CD14-positive monocyte (primary cell): ENCODE results near the gene HECW1. TPM values are rescaled to one million over a fixed set of nuclear protein-coding genes. Genes with fewer than 3 reads are reported as not detected.

Experiments used
- DNase-seq, 3 donors: peaks; one replicate each; pipeline ENCODE4 v3.0.0-alpha.2; 2011 to 2022
- H2AFZ ChIP-seq: 2 replicates; pipeline ENCODE4 v1.6.0; 2012; ENCODE audit warnings: mild to moderate bottlenecking, low read depth, low read length, inconsistent platforms; ENCODE audit not compliant: insufficient read depth, poor library complexity, severe bottlenecking
- H3K27ac ChIP-seq, 2 donors: 1 replicate in 1 of 2; 2 replicates in 1 of 2; pipeline ENCODE4 v1.5.1; 2012 to 2013; ENCODE audit warnings: low read length in 2 of 2, control low read depth in 1 of 2, inconsistent platforms in 1 of 2, low read depth in 1 of 2, mild to moderate bottlenecking in 1 of 2
- H3K27me3 ChIP-seq, 2 donors: one replicate each; pipeline versions ENCODE4 v1.6.0 to v1.6.1; 2011 to 2013; ENCODE audit warnings: low read length in 2 of 2; ENCODE audit not compliant: control insufficient read depth in 2 of 2, insufficient read depth in 2 of 2
- H3K36me3 ChIP-seq, 2 donors: replicated peaks in 1 of 2; 1 replicate in 1 of 2; 2 replicates in 1 of 2; pipeline versions ENCODE4 v1.5.1 to v1.6.1; 2012 to 2013; ENCODE audit warnings: low read length in 2 of 2, control low read depth in 1 of 2, inconsistent platforms in 1 of 2, mild to moderate bottlenecking in 1 of 2; ENCODE audit not compliant: insufficient read depth in 2 of 2, control insufficient read depth in 1 of 2
- H3K4me1 ChIP-seq, 2 donors: 1 replicate in 1 of 2; 2 replicates in 1 of 2; pipeline versions ENCODE4 v1.5.1 to v1.6.1; 2012 to 2013; ENCODE audit warnings: low read length in 2 of 2, control low read depth in 1 of 2, inconsistent platforms in 1 of 2, mild to moderate bottlenecking in 1 of 2, moderate library complexity in 1 of 2; ENCODE audit not compliant: insufficient read depth in 2 of 2, control insufficient read depth in 1 of 2
- H3K4me2 ChIP-seq: replicated peaks from 2 replicates; pipeline ENCODE3; 2012; ENCODE audit warnings: low read length, moderate library complexity, mild to moderate bottlenecking; ENCODE audit not compliant: poor library complexity, severe bottlenecking; ENCODE audit errors: extremely low read depth
- H3K4me3 ChIP-seq, 3 experiments: fragments of 200-600 bp in 1 of 3; sonication (generic) in 1 of 3; replicated peaks in 1 of 3; 1 replicate in 2 of 3; 2 replicates in 1 of 3; pipeline ENCODE4 v1.5.1; 2011 to 2013; ENCODE audit warnings: low read length in 3 of 3, mild to moderate bottlenecking in 3 of 3, control low read depth in 2 of 3, low read depth in 2 of 3, inconsistent platforms in 1 of 3, moderate library complexity in 1 of 3
- H3K79me2 ChIP-seq: 2 replicates; pipeline ENCODE4 v1.6.0; 2012; ENCODE audit warnings: mild to moderate bottlenecking, control low read depth, inconsistent platforms, low read length, moderate library complexity; ENCODE audit not compliant: insufficient read depth
- H3K9ac ChIP-seq: 2 replicates; pipeline ENCODE4 v1.6.0; 2017; ENCODE audit warnings: low read length, mild to moderate bottlenecking; ENCODE audit not compliant: insufficient read depth, poor library complexity, severe bottlenecking
- H3K9me3 ChIP-seq, 2 donors: replicated peaks in 1 of 2; 1 replicate in 1 of 2; 2 replicates in 1 of 2; pipeline versions ENCODE4 v1.5.1 to v1.6.1; 2012 to 2013; ENCODE audit warnings: low read length in 2 of 2, control low read depth in 1 of 2; ENCODE audit not compliant: control insufficient read depth in 1 of 2, insufficient read depth in 1 of 2
- H4K20me1 ChIP-seq: 2 replicates; pipeline ENCODE4 v1.6.0; 2012; ENCODE audit warnings: mild to moderate bottlenecking, low read length, control low read depth, moderate library complexity; ENCODE audit not compliant: insufficient read depth
- H3K27ac Mint-ChIP-seq, 7 donors: one replicate each; pipeline ENCODE4 v1.8.0; 2020; ENCODE audit warnings: mild to moderate bottlenecking in 7 of 7, mixed read lengths in 7 of 7, moderate library complexity in 6 of 7, inconsistent platforms in 2 of 7
- H3K27me3 Mint-ChIP-seq, 3 donors: one replicate each; pipeline ENCODE4 v1.8.0; 2021 to 2022; ENCODE audit warnings: low read depth in 3 of 3, mild to moderate bottlenecking in 3 of 3, mixed read lengths in 3 of 3, moderate library complexity in 3 of 3, inconsistent platforms in 1 of 3
- H3K36me3 Mint-ChIP-seq, 2 donors: one replicate each; pipeline ENCODE4 v1.8.0; 2020; ENCODE audit warnings: mixed read lengths in 2 of 2, inconsistent platforms in 1 of 2, mild to moderate bottlenecking in 1 of 2
- H3K4me1 Mint-ChIP-seq: one replicate; pipeline ENCODE4 v1.8.0; 2020; ENCODE audit warnings: mild to moderate bottlenecking, mixed read lengths
- H3K4me3 Mint-ChIP-seq, 2 donors: one replicate each; pipeline ENCODE4 v1.8.0; 2020; ENCODE audit warnings: mild to moderate bottlenecking in 2 of 2, mixed read lengths in 2 of 2, moderate library complexity in 1 of 2
- H3K9me3 Mint-ChIP-seq, 7 donors: one replicate each; pipeline ENCODE4 v1.8.0; 2020 to 2022; ENCODE audit warnings: mixed read lengths in 7 of 7, mild to moderate bottlenecking in 6 of 7, moderate library complexity in 6 of 7, inconsistent platforms in 2 of 7
- WGBS: methylation state at CpG from one replicate; pipeline ENCODE4 v1.1.5; 2013; ENCODE audit warnings: missing lambda C conversion rate; ENCODE audit not compliant: insufficient coverage; 5-methylcytosine and 5-hydroxymethylcytosine counted together
- intact Hi-C, 2 donors: fragments of 100-400 bp; cut with micrococcal nuclease; formaldehyde crosslinking; loops; one replicate each; pipeline versions ENCODE4 v1.15.0 to v1.15.1; 2023
- polyA plus RNA-seq, 3 donors: library from polyadenylated mRNA; depleted of rRNA in 1 of 3; unstranded in 2 of 3; stranded (reverse) in 1 of 3; fragments of 300-500 nt in 2 of 3; fragments of >200 nt in 1 of 3; fragmentation: Illumina TruSeq in 2 of 3; gene quantifications; 1 replicate in 2 of 3; 2 replicates in 1 of 3; pipeline ENCODE4 v1.2.3, GENCODE V29; 2012 to 2021
- TF ChIP-seq, protein P1 (sequence below): fragments of 200-600 bp; IDR thresholded peaks from one replicate; pipeline ENCODE4 v1.8.0; 2022; ENCODE audit warnings: antibody characterized with exemption, mild to moderate bottlenecking

The HECW1 gene
- polyA plus RNA-seq, 3 donors = not detected

DNA sequence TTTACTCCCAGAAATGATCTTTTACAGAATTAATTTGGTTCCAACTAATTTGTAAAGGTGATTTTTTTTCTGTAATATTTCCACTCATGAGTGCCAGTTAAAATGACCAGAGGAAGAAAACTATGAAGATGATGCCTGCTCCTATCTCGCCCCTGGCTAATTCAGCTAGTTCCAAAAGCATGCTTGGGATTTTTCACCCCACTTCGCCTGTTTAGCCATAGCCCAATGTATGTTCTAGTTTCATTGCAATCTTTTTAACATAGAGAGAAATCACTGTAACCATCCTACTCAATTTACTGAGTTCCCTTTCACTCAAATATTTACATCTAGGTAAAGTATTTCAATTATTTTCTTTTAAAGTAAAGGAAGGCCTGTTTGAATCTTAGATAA lies 447.5 kb downstream of the HECW1 start:
- Histone ChIP-seq H3K9ac (no peak overlapping the region), H3K4me2 (no peak overlapping the region), H3K36me3 (no peaks in the 10 kb centered on the region), H3K79me2 (no peaks in the 10 kb centered on the region), H4K20me1 (no peaks in the 10 kb centered on the region), H2AFZ (no peak overlapping the region), H3K4me1 (no peaks in the 10 kb centered on the region), H3K27ac (no peak overlapping the region), H3K9me3 (no peaks in the 10 kb centered on the region), H3K27me3 (peaks cover 7 to 11% of the 10 kb centered on the region in 2 donors), H3K4me3 (no peak overlapping the region)
- Mint-ChIP-seq H3K27me3 (peaks cover 5 to 20% (median 19%) of the 10 kb centered on the region in 3 donors), H3K36me3 (no peaks in the 10 kb centered on the region), H3K4me3 (no peak overlapping the region), H3K9me3 (no peaks in the 10 kb centered on the region), H3K27ac (no peak overlapping the region), H3K4me1 (no peaks in the 10 kb centered on the region)
- TF ChIP-seq, protein P1, sequence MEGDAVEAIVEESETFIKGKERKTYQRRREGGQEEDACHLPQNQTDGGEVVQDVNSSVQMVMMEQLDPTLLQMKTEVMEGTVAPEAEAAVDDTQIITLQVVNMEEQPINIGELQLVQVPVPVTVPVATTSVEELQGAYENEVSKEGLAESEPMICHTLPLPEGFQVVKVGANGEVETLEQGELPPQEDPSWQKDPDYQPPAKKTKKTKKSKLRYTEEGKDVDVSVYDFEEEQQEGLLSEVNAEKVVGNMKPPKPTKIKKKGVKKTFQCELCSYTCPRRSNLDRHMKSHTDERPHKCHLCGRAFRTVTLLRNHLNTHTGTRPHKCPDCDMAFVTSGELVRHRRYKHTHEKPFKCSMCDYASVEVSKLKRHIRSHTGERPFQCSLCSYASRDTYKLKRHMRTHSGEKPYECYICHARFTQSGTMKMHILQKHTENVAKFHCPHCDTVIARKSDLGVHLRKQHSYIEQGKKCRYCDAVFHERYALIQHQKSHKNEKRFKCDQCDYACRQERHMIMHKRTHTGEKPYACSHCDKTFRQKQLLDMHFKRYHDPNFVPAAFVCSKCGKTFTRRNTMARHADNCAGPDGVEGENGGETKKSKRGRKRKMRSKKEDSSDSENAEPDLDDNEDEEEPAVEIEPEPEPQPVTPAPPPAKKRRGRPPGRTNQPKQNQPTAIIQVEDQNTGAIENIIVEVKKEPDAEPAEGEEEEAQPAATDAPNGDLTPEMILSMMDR = no peak
- intact Hi-C loops = no loop called here
- WGBS = no CpG with 5 or more reads among the region's 2 CpGs
- DNase-seq = no peak

DNA sequence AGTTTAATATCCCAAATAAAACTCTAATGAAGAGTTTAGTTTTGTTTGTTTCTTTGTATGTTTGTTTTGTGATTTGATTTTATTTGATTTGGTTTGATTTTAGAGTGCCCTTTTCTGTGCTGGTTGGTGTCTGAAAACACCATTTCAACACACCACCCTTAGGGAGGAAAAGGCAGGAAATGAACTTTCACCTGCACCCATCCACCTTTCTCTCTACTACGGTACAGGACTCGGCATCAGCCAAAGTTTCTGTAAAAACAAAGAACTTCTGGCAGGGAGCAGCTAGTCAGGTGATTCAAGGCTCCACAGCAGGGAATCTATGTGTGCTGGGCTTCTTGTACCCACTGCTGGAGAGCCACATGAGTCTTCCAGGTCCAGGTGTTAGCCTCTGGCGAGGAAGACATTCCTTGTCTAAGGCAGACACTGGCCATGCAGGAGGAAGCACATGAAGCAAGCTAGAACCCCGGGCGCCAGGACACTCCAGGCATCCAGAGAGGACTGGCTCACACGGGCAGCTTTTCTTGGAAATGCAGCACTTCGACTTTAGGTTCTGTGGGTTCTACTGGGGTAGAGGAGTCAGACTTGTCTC lies 448.4 kb downstream of the HECW1 start:
- peak overlapping the region in 1 of 2 donors; percentile 40 for H3K4me3 Mint-ChIP-seq
- Histone ChIP-seq H3K9ac (no peak overlapping the region), H3K36me3 (no peaks in the 10 kb centered on the region), H3K79me2 (no peaks in the 10 kb centered on the region), H3K4me1 (no peaks in the 10 kb centered on the region), H3K27me3 (peaks cover 10 to 15% of the 10 kb centered on the region in 2 donors), H3K27ac (no peak overlapping the region), H3K4me2 (no peak overlapping the region), H2AFZ (no peak overlapping the region), H3K9me3 (no peaks in the 10 kb centered on the region), H4K20me1 (no peaks in the 10 kb centered on the region), H3K4me3 (no peak overlapping the region)
- H3K27ac Mint-ChIP-seq = no peak overlapping the region
- no peaks in the 10 kb centered on the region for H3K4me1 Mint-ChIP-seq
- no peak for DNase-seq
- 89% methylated on average over 5 of the region's 7 CpGs for WGBS
- no peaks in the 10 kb centered on the region for H3K9me3 Mint-ChIP-seq
- intact Hi-C loops = no loop called here
- TF ChIP-seq, protein P1 = no peak
- no peaks in the 10 kb centered on the region for H3K36me3 Mint-ChIP-seq
- peaks cover 7 to 22% (median 19%) of the 10 kb centered on the region in 3 donors for H3K27me3 Mint-ChIP-seq
